Astrocyte of the hippocampus (primary cell): Measurements from ENCODE around the gene EXOSC5.
"Not testable (repeated sequence)": the region's sequence is repeated elsewhere in the genome, so short reads cannot be mapped to it uniquely, and the experiment has no call there.

Experiments
- DNase-seq: peaks from one replicate; pipeline ENCODE4 v3.0.0; 2011; ENCODE audit warnings: low read depth, low spot score

The EXOSC5 gene

GRCh38 chr19:41408256-41408655 lies 11.1 kb upstream of the EXOSC5 start:
- no peak for DNase-seq

DNA sequence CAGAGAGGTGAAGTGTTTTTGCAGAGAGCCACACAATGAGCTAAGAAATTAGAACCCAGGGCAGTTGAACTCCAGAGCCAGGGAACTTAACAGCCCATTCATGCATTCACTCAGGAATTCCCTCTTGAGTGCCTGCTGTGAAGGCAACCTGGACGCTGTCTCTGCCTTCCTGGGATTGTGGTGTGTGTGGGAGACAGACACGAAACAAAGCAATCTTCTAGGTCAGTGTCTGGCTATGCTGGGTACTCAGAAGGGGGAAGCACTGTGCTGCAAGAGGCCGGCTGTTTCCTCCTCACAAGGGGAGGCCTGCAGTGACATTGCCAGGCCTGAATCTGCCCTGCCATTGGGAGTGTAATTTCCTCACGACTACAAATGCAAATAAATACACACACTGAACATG lies 10.1 kb upstream of the EXOSC5 start:
- peak; percentile 64 for DNase-seq

DNA sequence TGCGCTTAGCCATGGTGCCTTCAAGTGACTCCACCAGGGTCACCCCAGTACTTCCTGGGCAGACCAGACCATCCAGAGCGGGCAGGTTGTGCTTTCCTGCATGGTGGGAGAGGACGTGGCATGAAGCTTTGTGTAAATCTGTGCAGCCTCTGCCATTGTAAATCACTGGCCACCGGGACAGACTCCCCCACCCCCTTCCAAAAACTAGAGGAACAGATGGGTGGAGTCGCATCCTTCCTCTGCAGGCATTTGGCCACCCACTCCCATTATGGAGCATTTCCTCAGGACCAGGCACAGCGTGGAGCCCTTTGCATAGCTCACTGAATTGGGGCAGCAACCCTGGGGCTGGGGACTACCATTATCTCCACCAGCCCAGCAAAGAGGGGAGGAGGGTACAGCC lies 8.6 kb upstream of the EXOSC5 start:
- no peak for DNase-seq

DNA sequence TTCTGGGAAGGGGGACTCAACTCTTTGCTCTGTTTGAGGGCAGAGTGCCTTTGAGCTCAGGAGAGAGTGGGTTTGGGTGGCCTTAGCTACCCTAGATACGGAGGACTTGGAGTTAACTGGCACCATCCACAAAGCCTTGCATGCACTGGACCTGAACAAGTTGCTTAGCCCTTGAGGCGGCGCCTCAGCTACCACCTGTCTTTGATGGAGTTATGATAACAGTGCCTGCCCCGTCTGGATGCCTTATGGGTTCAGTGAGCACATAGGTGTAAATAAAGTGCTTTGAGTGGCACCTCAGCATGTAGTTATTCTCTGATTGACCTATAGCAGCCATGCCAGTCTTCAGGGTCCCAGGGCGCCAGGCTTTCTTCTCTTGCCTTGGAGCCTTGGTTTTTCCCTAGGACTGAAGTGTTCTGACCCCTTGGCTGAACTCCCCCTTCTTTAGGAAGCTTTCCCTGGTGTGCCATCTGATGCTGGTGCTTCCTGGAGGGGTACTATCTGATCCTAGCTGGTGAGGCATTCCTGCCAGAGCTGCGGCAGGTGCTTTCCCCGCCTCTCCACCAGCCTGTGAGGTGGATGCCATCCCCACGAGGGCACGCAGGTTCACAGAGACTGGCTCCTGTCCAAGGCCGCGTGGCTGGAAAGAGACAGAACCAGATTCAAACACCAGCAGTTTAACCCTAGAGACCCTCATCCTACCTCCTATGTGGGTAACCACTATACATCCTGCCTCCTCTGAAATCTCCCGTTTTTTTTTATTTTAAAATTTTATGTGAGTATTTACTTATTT lies 6.2 kb upstream of the EXOSC5 start:
- no peak for DNase-seq

- DNase-seq: no peak
These were observed 4.9 kb upstream of the EXOSC5 start for GRCh38 chr19:41402010-41402409.

DNA sequence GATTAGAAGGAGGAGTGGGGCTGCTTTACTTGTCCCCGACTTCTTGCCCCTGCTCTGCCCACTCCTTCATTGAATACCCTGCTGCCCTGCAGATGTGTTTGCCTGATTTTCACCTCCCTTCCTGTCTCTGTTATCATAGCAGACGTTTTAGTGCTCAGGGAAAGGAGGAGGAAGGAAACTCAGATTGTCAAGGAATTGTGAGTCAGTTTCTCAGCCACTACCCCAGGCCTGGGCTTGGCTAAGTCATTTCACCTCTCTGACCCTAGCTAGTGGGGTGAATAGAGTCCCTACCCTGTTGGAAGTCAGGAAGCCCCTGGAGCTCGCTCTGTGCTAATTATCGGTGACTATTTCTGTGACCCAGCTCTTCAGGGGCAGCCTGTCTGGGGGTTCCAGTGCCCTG lies 4.3 kb upstream of the EXOSC5 start:
- DNase-seq: no peak

- no peak for DNase-seq
These were observed 2.4 kb upstream of the EXOSC5 start for GRCh38 chr19:41399525-41399924.

DNA sequence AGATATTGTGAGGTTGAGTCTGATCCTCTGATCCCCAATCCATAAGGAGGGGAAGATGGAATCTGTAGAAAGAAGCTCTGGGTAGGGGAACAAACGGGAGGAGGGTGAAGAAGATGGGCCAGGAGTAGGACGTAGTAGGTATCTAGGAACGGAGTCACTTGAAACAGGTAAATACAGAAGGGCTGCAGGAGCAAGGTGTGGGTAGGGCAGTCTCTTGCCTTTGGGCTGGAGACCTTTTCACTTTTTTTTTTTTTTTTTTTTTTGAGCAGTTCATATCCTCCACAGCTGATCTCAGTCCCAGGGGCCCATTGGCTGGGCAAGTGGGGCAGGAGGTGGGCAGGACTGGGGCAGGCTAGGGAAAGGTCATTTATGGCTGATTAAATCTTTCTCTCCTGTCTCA lies 1.9 kb upstream of the EXOSC5 start:
- no peak for DNase-seq

GRCh38 chr19:41398598-41398997 lies 1.4 kb upstream of the EXOSC5 start:
- no peak for DNase-seq

GRCh38 chr19:41398050-41398418 lies 875 bp upstream of the EXOSC5 start:
- no peak for DNase-seq

- DNase-seq: no peak
These were observed 1.8 kb downstream of the EXOSC5 start for GRCh38 chr19:41395355-41395754.

- no peak for DNase-seq
These were observed 4.4 kb downstream of the EXOSC5 start for GRCh38 chr19:41392775-41393174.

DNA sequence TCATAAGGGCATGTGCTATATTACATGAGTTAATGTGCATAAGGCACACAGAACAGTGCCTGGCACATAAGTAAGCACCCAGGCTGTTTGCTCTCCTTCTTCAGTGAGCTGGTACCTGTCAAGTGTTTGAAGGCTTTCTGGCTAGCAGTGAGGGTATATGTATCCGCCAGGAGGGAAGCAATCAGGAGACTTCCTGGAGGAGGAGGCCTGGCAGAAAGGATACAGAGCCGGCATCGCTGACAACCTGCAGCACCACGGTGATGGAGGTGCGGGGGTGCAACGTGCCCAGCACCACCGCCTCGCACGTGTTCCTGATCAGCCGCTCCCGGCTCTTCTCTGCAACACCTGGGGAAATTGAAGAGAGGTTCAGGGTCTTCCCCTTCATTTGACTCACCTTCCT lies 5.5 kb downstream of the EXOSC5 start:
- no peak for DNase-seq

DNA sequence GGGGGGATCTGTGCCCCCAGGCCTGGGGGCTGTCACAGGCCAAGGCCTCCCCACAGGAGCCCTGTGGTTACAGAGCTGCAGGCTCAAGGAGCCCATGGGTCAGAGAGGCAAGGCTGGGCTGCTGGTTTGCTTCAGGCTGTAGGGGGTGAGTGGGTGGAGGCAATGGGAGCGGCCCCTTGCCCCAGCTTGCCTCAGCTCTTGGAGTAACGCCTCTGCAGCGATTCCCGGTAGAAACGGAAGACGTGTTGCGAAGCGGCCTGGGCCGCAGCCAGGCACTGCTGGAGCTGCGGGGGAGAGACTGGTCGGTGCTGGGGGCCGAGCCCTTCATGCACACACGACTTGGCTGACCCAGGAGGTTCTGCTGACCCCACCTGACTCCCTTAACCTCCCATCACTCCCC lies 10.7 kb downstream of the EXOSC5 start:
- no peak for DNase-seq

GRCh38 chr19:41384351-41384750 lies 12.8 kb downstream of the EXOSC5 start:
- no peak for DNase-seq

DNA sequence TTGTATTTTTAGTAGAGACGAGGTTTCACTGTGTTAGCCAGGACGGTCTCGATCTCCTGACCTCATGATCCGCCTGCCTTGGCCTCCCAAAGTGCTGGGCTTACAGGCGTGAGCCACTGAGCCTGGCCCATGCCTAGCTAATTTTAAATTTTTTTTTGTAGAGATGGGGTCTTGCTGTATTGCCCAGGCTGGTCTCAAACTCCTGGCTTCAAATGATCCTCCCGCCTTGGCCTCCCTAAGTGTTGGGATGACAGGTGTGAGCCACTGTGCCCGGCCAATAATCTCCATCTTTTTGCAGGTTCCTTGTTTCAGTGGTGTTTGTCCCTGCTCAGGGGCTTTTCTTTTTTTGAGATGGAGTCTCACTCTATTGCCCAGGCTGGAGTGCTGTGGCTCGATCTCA lies 15.6 kb downstream of the EXOSC5 start:
- not testable (repeated sequence) for DNase-seq

DNA sequence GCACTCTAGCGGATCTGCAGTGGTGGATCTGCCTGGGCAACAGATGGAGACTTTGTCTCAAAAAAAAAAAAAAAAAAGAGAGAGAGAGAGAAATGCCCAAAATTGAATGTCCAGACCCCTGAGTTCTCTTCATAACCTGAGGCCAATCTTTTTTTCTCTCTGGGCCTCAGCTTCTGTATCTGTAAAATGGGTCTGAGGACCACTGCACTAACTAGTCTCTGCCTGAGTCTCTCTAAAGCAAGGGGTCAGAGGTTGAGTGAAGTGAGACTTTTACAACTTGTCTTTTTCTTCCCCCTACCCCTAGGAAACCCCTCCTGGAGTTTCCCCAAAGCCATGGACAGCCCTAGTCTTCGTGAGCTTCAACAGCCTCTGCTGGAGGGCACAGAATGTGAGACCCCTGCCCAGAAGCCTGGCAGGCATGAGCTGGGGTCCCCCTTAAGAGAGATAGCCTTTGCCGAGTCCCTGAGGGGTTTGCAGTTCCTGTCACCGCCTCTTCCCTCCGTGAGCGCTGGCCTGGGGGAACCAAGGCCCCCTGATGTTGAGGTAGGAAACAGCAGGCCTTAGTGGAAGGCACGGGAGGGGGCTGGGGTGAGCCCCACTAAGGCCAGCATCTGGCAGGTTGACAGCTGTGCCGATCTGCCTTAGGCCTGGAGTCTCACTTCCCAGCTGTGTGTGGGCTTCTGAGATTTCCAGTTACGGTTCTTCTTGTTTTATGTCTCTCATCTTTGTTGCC lies 19.0 kb downstream of the EXOSC5 start:
- DNase-seq: no peak

- DNase-seq: no peak
These were observed 20.2 kb downstream of the EXOSC5 start for GRCh38 chr19:41376998-41377365.

DNA sequence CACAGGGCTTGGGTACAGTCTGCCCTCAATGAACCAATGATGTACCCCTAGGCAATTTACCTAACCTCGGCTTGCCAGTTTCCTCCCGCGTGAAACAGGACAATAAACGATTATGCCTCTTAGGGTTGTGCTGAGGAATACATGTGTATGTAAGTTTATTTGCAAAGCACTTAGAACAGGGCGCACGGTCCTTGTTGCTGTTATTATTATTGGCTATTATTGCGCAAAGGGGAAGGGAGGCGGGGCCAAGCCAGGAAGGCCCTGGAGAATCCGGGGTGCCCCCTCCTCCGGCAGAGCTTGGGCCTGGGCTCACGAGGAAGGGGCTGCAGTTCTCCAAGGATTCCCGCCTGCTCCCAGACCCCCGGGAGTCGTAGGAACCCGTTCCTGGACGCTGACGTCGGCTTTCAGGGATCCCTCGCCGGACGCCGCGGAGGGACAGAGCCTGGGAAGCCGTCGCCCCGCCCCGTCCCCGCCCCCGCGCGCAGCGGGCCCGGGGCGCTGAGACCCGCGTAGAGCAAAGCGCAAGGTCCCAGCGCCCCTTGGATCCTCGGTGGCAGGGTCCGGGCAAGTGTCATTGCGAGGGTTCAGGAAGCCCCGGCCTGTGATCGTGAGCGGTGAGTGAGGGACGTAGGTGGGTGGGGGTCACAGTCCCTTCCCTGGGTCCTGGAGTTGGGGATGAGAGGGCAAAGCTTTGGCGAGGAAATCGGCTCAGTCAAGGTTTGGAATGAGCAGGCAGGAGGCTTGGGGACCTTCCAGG lies 20.7 kb downstream of the EXOSC5 start, which contains the start of gene TMEM91:
Gene TMEM91, plus strand, starts transcription at position 293 of the 757 bp plus-strand sequence. CDS start 1,777 bp downstream, outside the sequence.
- DNase-seq: peak; percentile 55

GRCh38 chr19:41373993-41374392 lies 23.2 kb downstream of the EXOSC5 start:
- peak; percentile 94 for DNase-seq

GRCh38 chr19:41372501-41372900 lies 24.7 kb downstream of the EXOSC5 start:
- no peak for DNase-seq

GRCh38 chr19:41371541-41371940 lies 25.6 kb downstream of the EXOSC5 start:
- no peak for DNase-seq
